Retinal pigment epithelial cell (primary cell): Measurements from ENCODE around the gene ELAPOR1.

Experiments
- DNase-seq: peaks from one replicate; pipeline ENCODE4 v3.0.0-alpha.2; 2010; ENCODE audit warnings: low read depth
- H3K4me3 ChIP-seq: 2 replicates; pipeline ENCODE4 v1.5.1; 2011; ENCODE audit warnings: mild to moderate bottlenecking, low read length, control low read depth, moderate library complexity
- CTCF ChIP-seq: conservative IDR thresholded peaks from 2 replicates; pipeline ENCODE4 v1.5.1; 2011; ENCODE audit warnings: low read depth, low read length, control low read depth, inconsistent platforms

ELAPOR1 gene

GRCh38 chr1:109090196-109091077, 23.5 kb upstream of the ELAPOR1 start, which contains the start of gene TMEM167B:
TMEM167B (plus strand) TSS chr1:109090764; CDS start chr1:109090873, 109 bp downstream.
- DNase-seq, result peak; percentile 88
- H3K4me3 ChIP-seq, result peak within 1 kb of the TSS; percentile 93
- no peak for TF ChIP-seq CTCF

- DNase-seq, result no peak
- H3K4me3 ChIP-seq, result peak overlapping the region; percentile 93
- no peak for TF ChIP-seq CTCF
These were observed 22.7 kb upstream of the ELAPOR1 start for GRCh38 chr1:109091078-109091838.

GRCh38 chr1:109091839-109092193, 22.1 kb upstream of the ELAPOR1 start:
- TF ChIP-seq CTCF, result no peak
- H3K4me3 ChIP-seq, result peak overlapping the region; percentile 93
- DNase-seq, result no peak

DNA sequence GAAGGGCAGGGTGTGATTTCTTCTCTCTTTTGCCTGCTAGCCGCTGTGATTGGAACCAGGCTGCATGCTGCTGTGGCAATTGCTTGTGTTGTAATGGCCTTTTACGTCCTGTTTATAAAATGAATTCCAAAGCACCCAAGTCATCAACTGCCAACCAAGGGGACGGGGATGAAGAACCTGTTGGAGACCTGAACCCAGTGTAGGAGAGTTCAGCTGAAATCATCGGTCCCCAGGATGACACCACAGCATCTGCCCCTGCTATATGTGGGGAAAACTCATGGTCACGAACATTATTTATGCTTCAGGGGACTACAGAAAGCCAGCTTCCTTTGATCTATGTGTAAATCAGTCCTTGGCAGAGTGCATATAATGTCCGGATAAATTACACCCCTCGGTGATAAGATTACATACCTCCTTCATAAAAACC, 19.5 kb upstream of the ELAPOR1 start:
- H3K4me3 ChIP-seq, result no peak overlapping the region
- no peak for TF ChIP-seq CTCF
- no peak for DNase-seq

- DNase-seq, result no peak
- H3K4me3 ChIP-seq, result no peak overlapping the region
- no peak for TF ChIP-seq CTCF
These were observed 19.0 kb upstream of the ELAPOR1 start for GRCh38 chr1:109094871-109095270.

- no peak for TF ChIP-seq CTCF
- DNase-seq, result no peak
- no peak overlapping the region for H3K4me3 ChIP-seq
These were observed 18.3 kb upstream of the ELAPOR1 start for GRCh38 chr1:109095631-109096030.
